ENCODE results near the gene NSMF.

Gene NSMF

GRCh38 chr9:137409515-137409914, 49.6 kb downstream of the NSMF start:
- Histone ChIP-seq H3K4me1 (ENCODE audit: insufficient read depth, low read length, severe bottlenecking) (peaks cover 12% of the 10 kb centered on the region), H3K4me2 (ENCODE audit: low read length) (no peak overlapping the region)

GRCh38 chr9:137408651-137409405, 50.3 kb downstream of the NSMF start:
- Histone ChIP-seq H3F3A (ENCODE audit: insufficient read depth, low read length) (no peaks in the 10 kb centered on the region), H3K4me3 (ENCODE audit: low read depth, low read length, poor library complexity, severe bottlenecking) (no peak overlapping the region), H3K79me2 (ENCODE audit: insufficient read depth, low read length) (no peaks in the 10 kb centered on the region), H3K4me2 (ENCODE audit: low read length) (no peak overlapping the region), H2AFZ (ENCODE audit: low read length) (no peak overlapping the region), H3K9me2 (ENCODE audit: low read depth, low read length) (no peaks in the 10 kb centered on the region), H3K36me3 (ENCODE audit: insufficient read depth, low read length) (no peaks in the 10 kb centered on the region), H3K27ac (ENCODE audit: low read depth, low read length, poor library complexity, severe bottlenecking) (no peak overlapping the region), H3K27me3 (ENCODE audit: insufficient read depth, low read length) (peaks cover 11% of the 10 kb centered on the region; the same call in 1 of the 2 replicates), H3K4me1 (ENCODE audit: insufficient read depth, low read length, severe bottlenecking) (peaks cover 12% of the 10 kb centered on the region), H4K20me1 (ENCODE audit: insufficient read depth, low read length) (no peaks in the 10 kb centered on the region), H3K9ac (ENCODE audit: low read length) (no peak overlapping the region), H3K9me3 (ENCODE audit: low read length) (no peaks in the 10 kb centered on the region)
- no peak for TF ChIP-seq EZH2 (IDR thresholded peaks at IDR 0.05; ENCODE audit: borderline replicate concordance, low read length)
- TF ChIP-seq, protein P1, sequence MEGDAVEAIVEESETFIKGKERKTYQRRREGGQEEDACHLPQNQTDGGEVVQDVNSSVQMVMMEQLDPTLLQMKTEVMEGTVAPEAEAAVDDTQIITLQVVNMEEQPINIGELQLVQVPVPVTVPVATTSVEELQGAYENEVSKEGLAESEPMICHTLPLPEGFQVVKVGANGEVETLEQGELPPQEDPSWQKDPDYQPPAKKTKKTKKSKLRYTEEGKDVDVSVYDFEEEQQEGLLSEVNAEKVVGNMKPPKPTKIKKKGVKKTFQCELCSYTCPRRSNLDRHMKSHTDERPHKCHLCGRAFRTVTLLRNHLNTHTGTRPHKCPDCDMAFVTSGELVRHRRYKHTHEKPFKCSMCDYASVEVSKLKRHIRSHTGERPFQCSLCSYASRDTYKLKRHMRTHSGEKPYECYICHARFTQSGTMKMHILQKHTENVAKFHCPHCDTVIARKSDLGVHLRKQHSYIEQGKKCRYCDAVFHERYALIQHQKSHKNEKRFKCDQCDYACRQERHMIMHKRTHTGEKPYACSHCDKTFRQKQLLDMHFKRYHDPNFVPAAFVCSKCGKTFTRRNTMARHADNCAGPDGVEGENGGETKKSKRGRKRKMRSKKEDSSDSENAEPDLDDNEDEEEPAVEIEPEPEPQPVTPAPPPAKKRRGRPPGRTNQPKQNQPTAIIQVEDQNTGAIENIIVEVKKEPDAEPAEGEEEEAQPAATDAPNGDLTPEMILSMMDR (IDR thresholded peaks at IDR 0.05; ENCODE audit: low read length): no peak

More at GRCh38 chr9:137409515-137409914, 49.6 kb downstream of the NSMF start:
- no peak overlapping the region for H2AFZ ChIP-seq (ENCODE audit: low read length)
- no peaks in the 10 kb centered on the region for H3F3A ChIP-seq (ENCODE audit: insufficient read depth, low read length)
- no peak overlapping the region for H3K4me3 ChIP-seq (ENCODE audit: low read depth, low read length, poor library complexity, severe bottlenecking)
- H3K9ac ChIP-seq (ENCODE audit: low read length): no peak overlapping the region
- H4K20me1 ChIP-seq (ENCODE audit: insufficient read depth, low read length): no peaks in the 10 kb centered on the region
- peaks cover 11% of the 10 kb centered on the region; the same call in 1 of the 2 replicates for H3K27me3 ChIP-seq (ENCODE audit: insufficient read depth, low read length)
- H3K36me3 ChIP-seq (ENCODE audit: insufficient read depth, low read length): no peaks in the 10 kb centered on the region
- no peaks in the 10 kb centered on the region for H3K9me3 ChIP-seq (ENCODE audit: low read length)
- no peaks in the 10 kb centered on the region for H3K79me2 ChIP-seq (ENCODE audit: insufficient read depth, low read length)
- H3K27ac ChIP-seq (ENCODE audit: low read depth, low read length, poor library complexity, severe bottlenecking): no peak overlapping the region
- TF ChIP-seq, protein P1 (IDR thresholded peaks at IDR 0.05; ENCODE audit: low read length): no peak
- TF ChIP-seq EZH2 (IDR thresholded peaks at IDR 0.05; ENCODE audit: borderline replicate concordance, low read length): no peak
- H3K9me2 ChIP-seq (ENCODE audit: low read depth, low read length): no peaks in the 10 kb centered on the region

DNA sequence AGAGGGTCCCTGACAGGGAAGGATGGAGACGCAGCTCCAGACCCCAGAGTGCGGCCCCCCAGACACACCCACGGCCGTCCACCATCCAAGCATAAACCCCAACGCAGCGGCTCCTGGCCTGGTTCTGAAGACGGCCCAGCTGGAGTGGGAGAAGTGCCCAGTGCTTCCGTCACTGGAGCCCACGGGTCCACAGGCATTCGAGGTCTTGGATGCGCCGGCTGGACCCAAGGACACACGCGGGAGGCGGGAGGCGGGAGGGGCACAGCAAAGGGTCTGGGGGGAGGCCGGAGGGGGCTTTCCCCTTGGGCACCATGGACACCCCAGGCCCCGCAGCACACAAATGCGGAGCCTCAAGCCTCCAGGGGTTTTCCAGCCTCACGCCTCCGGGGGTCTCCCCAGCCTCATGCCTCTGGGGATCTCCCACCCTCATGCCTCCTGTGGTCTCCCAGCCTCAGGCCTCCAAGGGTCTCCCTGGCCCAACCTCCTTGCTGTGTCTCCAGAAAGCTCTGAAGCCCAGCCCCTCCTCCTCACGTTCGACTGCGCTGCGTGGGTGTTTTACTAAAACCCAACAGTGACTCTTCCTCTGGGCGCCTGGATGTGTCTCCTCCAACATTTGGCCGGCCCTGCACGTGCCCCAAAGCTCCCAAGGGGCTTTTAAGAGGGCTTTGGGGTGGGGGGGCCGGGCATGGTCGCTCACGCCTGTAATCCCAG, 51.4 kb downstream of the NSMF start:
- no peak overlapping the region for H3K4me2 ChIP-seq (ENCODE audit: low read length)
- no peaks in the 10 kb centered on the region for H3K79me2 ChIP-seq (ENCODE audit: insufficient read depth, low read length)
- H3K27ac ChIP-seq (ENCODE audit: low read depth, low read length, poor library complexity, severe bottlenecking): no peak overlapping the region
- no peaks in the 10 kb centered on the region for H3K36me3 ChIP-seq (ENCODE audit: insufficient read depth, low read length)
- peaks cover 8% of the 10 kb centered on the region for H3K4me1 ChIP-seq (ENCODE audit: insufficient read depth, low read length, severe bottlenecking)
- H3K9me2 ChIP-seq (ENCODE audit: low read depth, low read length): no peaks in the 10 kb centered on the region
- H3K4me3 ChIP-seq (ENCODE audit: low read depth, low read length, poor library complexity, severe bottlenecking): no peak overlapping the region
- H3K9ac ChIP-seq (ENCODE audit: low read length): no peak overlapping the region
- no peaks in the 10 kb centered on the region for H4K20me1 ChIP-seq (ENCODE audit: insufficient read depth, low read length)
- TF ChIP-seq, protein P1 (IDR thresholded peaks at IDR 0.05; ENCODE audit: low read length): no peak
- no peak for TF ChIP-seq EZH2 (IDR thresholded peaks at IDR 0.05; ENCODE audit: borderline replicate concordance, low read length)
- H2AFZ ChIP-seq (ENCODE audit: low read length): no peak overlapping the region
- no peaks in the 10 kb centered on the region for H3K9me3 ChIP-seq (ENCODE audit: low read length)
- H3K27me3 ChIP-seq (ENCODE audit: insufficient read depth, low read length): peaks cover 11% of the 10 kb centered on the region
- H3F3A ChIP-seq (ENCODE audit: insufficient read depth, low read length): no peaks in the 10 kb centered on the region
